ENCODE results near the gene NR5A1. TPM values are rescaled to one million over a fixed set of nuclear protein-coding genes. Genes with fewer than 3 reads are reported as not detected.

The NR5A1 gene
- total RNA-seq, 1 experiment from 2014 or later = 0.64 TPM

DNA sequence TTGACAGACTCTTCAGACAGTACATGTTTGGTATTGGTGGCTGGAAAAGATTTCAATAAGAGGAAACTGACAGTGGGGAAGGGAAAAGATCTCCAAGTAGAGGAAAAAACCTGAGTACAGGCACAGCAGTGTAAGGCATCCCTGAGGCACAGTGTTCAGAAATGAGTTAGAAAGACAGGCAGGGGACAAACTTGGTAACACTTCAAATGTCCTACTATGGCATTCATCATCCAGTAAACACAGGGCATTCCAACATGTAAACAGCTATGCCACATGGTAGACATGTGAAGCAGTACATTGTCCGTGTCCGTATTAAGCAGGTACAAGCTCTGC, 45.0 kb upstream of the NR5A1 start:
- Histone ChIP-seq H3K4me3 (replicated peaks in 1 of 2; ENCODE audit: low read depth in 1 of 2, low read length in 2 of 2) (no peak overlapping the region), H4K20me1 (ENCODE audit: insufficient read depth) (no peaks in the 10 kb centered on the region), H2AFZ (ENCODE audit: low read depth, low read length, poor library complexity, severe bottlenecking) (no peak overlapping the region), H3K27ac (ENCODE audit: low read depth, low read length) (no peak overlapping the region), H3K9me2 (ENCODE audit: insufficient read depth) (no peaks in the 10 kb centered on the region), H3K27me3 (ENCODE audit: insufficient read depth, low read length) (no peaks in the 10 kb centered on the region), H3K9ac (ENCODE audit: low read length) (no peak overlapping the region), H3K79me2 (ENCODE audit: insufficient read depth, low read length) (no peaks in the 10 kb centered on the region), H3K9me3 (ENCODE audit: control insufficient read depth in 1 of 2, insufficient read depth in 1 of 2, low read depth in 1 of 2, low read length in 2 of 2) (no peaks in the 10 kb centered on the region), H3K4me1 (ENCODE audit: control insufficient read depth in 1 of 2, insufficient read depth in 2 of 2, low read length in 2 of 2) (peaks cover 2 to 24% of the 10 kb centered on the region in 2 experiments; a peak in 3 of 4 replicates), H3K4me2 (ENCODE audit: low read length) (peak overlapping the region; percentile 41), H3K36me3 (ENCODE audit: control insufficient read depth in 1 of 2, insufficient read depth in 2 of 2, low read length in 2 of 2) (no peaks in the 10 kb centered on the region)
- ChIA-PET CTCF (interaction anchor here (0.7 to 3.2 kb wide), 13 partner anchors 9 to 304 kb away, joined by 3 to 42 read pairs (median 4); partner anchors contain the start of gene WDR38), POLR2A (no interaction called here), RAD21 (ENCODE audit: low non-redundant PET in 1 of 2, low total read pairs in 2 of 2, uncharacterized antibody in 2 of 2, unreplicated experiment in 2 of 2) (interaction anchor here (1.1 to 2.0 kb wide), 10 partner anchors 15 to 220 kb away, joined by 3 to 10 read pairs (median 6); no protein-coding TSS in a partner anchor)
- intact Hi-C loops (cut with micrococcal nuclease) = loop anchor here (5.0 kb wide), 1 partner anchor 215 kb away; no protein-coding TSS in a partner anchor
- peak; percentile 37 for ATAC-seq
- no TSS peak for BruUV-seq (replicated peaks)
- 0 out of 2 replicates have a peak, but pooled peaks have one; percentile 2 for TF ChIP-seq JUND (IDR thresholded peaks at IDR 0.05)
- TF ChIP-seq, protein P1, sequence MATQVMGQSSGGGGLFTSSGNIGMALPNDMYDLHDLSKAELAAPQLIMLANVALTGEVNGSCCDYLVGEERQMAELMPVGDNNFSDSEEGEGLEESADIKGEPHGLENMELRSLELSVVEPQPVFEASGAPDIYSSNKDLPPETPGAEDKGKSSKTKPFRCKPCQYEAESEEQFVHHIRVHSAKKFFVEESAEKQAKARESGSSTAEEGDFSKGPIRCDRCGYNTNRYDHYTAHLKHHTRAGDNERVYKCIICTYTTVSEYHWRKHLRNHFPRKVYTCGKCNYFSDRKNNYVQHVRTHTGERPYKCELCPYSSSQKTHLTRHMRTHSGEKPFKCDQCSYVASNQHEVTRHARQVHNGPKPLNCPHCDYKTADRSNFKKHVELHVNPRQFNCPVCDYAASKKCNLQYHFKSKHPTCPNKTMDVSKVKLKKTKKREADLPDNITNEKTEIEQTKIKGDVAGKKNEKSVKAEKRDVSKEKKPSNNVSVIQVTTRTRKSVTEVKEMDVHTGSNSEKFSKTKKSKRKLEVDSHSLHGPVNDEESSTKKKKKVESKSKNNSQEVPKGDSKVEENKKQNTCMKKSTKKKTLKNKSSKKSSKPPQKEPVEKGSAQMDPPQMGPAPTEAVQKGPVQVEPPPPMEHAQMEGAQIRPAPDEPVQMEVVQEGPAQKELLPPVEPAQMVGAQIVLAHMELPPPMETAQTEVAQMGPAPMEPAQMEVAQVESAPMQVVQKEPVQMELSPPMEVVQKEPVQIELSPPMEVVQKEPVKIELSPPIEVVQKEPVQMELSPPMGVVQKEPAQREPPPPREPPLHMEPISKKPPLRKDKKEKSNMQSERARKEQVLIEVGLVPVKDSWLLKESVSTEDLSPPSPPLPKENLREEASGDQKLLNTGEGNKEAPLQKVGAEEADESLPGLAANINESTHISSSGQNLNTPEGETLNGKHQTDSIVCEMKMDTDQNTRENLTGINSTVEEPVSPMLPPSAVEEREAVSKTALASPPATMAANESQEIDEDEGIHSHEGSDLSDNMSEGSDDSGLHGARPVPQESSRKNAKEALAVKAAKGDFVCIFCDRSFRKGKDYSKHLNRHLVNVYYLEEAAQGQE (IDR thresholded peaks at IDR 0.05; ENCODE audit: low read depth) = no peak
- DNase-seq (ENCODE audit: low read depth, low spot score) = no peak

DNA sequence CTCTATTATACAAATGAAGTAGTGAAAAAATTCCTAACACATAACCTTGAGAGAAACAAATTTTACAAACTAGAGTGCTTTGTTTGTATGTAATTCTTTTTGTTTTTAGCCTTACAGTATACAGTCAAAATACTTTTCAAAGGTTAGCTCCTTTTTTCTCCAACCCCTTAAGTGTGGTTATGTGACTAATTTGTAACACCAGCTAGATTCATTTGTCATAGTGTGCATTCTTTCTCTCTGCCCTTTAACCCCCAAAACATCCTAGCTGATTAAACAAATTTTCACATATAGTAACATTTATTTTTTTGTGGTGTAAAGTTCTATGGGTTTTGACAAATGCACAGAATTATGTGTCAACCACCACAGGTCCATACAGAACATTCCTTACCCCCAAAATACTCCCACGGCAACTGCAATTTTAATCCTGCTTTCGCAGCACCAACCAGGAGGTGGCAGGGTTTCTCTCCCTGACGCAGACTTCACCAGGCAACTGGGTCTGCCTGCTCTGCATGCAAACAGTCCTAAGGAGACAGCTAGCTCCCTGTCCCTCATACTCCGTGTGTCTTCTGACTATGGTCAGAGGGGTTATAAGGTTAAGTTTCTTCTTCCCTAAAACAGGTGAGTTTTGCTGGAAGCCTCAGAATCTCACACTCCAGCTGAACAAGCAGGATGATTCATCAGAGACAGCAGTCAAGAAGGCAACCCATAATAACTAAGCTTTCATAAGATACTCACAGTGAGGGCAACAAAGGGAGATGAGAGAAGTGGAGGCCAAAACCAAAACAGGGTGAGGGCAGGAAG, 44.5 kb upstream of the NR5A1 start:
- intact Hi-C loops (cut with micrococcal nuclease) = loop anchor here (1.0 to 5.0 kb wide), 4 partner anchors 66 to 216 kb away; no protein-coding TSS in a partner anchor
- Histone ChIP-seq H3K9me2 (ENCODE audit: insufficient read depth) (no peaks in the 10 kb centered on the region), H3K79me2 (ENCODE audit: insufficient read depth, low read length) (no peaks in the 10 kb centered on the region), H3K27me3 (ENCODE audit: insufficient read depth, low read length) (no peaks in the 10 kb centered on the region), H2AFZ (ENCODE audit: low read depth, low read length, poor library complexity, severe bottlenecking) (no peak overlapping the region), H3K9me3 (ENCODE audit: control insufficient read depth in 1 of 2, insufficient read depth in 1 of 2, low read depth in 1 of 2, low read length in 2 of 2) (no peaks in the 10 kb centered on the region), H3K4me2 (ENCODE audit: low read length) (peak overlapping the region; percentile 41), H3K36me3 (ENCODE audit: control insufficient read depth in 1 of 2, insufficient read depth in 2 of 2, low read length in 2 of 2) (no peaks in the 10 kb centered on the region), H3K27ac (ENCODE audit: low read depth, low read length) (no peak overlapping the region), H3K9ac (ENCODE audit: low read length) (no peak overlapping the region), H4K20me1 (ENCODE audit: insufficient read depth) (no peaks in the 10 kb centered on the region), H3K4me1 (ENCODE audit: control insufficient read depth in 1 of 2, insufficient read depth in 2 of 2, low read length in 2 of 2) (peaks cover 2 to 24% of the 10 kb centered on the region in 2 experiments; a peak in 3 of 4 replicates), H3K4me3 (replicated peaks in 1 of 2; ENCODE audit: low read depth in 1 of 2, low read length in 2 of 2) (no peak overlapping the region)
- ATAC-seq (peak; percentile 94), DNase-seq (ENCODE audit: low read depth, low spot score) (peak; percentile 46)
- no TSS peak for BruUV-seq (replicated peaks)
- ChIA-PET CTCF (interaction anchor here (0.7 to 3.2 kb wide), 12 partner anchors 10 to 304 kb away, joined by 3 to 42 read pairs (median 6); partner anchors contain the start of gene WDR38), RAD21 (ENCODE audit: low non-redundant PET in 1 of 2, low total read pairs in 2 of 2, uncharacterized antibody in 2 of 2, unreplicated experiment in 2 of 2) (interaction anchor here (1.1 to 2.0 kb wide), 10 partner anchors 15 to 221 kb away, joined by 3 to 10 read pairs (median 6); no protein-coding TSS in a partner anchor), POLR2A (no interaction called here)
- TF ChIP-seq POLR2AphosphoS5 (IDR thresholded peaks at IDR 0.05; ENCODE audit: low read depth, low read length) (no peak), SP1 (IDR thresholded peaks at IDR 0.05; ENCODE audit: low read depth) (no peak), YY1 (IDR thresholded peaks at IDR 0.05; ENCODE audit: extremely low read depth, insufficient replicate concordance, low read depth, low read length) (peak; percentile 17), EZH2 (IDR thresholded peaks at IDR 0.05) (no peak), TCF7L2 (IDR thresholded peaks at IDR 0.05; ENCODE audit: borderline replicate concordance, extremely low read depth, insufficient read depth, insufficient read length) (no peak), RAD21 (IDR thresholded peaks at IDR 0.05; ENCODE audit: low read depth) (peak; percentile 92), JUND (IDR thresholded peaks at IDR 0.05) (peak; percentile 23; the same call in 1 of the 2 replicates)
- TF ChIP-seq, protein P2, sequence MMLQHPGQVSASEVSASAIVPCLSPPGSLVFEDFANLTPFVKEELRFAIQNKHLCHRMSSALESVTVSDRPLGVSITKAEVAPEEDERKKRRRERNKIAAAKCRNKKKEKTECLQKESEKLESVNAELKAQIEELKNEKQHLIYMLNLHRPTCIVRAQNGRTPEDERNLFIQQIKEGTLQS (IDR thresholded peaks at IDR 0.05) = no peak
- TF ChIP-seq, protein P3, sequence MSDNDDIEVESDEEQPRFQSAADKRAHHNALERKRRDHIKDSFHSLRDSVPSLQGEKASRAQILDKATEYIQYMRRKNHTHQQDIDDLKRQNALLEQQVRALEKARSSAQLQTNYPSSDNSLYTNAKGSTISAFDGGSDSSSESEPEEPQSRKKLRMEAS (IDR thresholded peaks at IDR 0.05) = no peak
- TF ChIP-seq, protein P4, sequence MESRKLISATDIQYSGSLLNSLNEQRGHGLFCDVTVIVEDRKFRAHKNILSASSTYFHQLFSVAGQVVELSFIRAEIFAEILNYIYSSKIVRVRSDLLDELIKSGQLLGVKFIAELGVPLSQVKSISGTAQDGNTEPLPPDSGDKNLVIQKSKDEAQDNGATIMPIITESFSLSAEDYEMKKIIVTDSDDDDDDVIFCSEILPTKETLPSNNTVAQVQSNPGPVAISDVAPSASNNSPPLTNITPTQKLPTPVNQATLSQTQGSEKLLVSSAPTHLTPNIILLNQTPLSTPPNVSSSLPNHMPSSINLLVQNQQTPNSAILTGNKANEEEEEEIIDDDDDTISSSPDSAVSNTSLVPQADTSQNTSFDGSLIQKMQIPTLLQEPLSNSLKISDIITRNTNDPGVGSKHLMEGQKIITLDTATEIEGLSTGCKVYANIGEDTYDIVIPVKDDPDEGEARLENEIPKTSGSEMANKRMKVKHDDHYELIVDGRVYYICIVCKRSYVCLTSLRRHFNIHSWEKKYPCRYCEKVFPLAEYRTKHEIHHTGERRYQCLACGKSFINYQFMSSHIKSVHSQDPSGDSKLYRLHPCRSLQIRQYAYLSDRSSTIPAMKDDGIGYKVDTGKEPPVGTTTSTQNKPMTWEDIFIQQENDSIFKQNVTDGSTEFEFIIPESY (IDR thresholded peaks at IDR 0.05; ENCODE audit: extremely low read depth, insufficient replicate concordance, low read length) = no peak

Data from HCT116 (cell line).